T-helper 1 cell treated with Interleukin-12 subunit alpha and Interleukin-12 subunit beta and Interleukin-4 antibody, amounts not matched to agents 30 μg/mL and 1 μg/mL, for 36 hours (primary cell): ENCODE data around the gene LNPEP.

Experiments used
- H3K27ac Mint-ChIP-seq: one replicate; pipeline ENCODE4 v1.8.0; 2021; ENCODE audit warnings: mild to moderate bottlenecking, mixed read lengths
- H3K27me3 Mint-ChIP-seq: one replicate; pipeline ENCODE4 v1.8.0; 2021; ENCODE audit warnings: low read depth, mixed read lengths
- H3K36me3 Mint-ChIP-seq: one replicate; pipeline ENCODE4 v1.8.0; 2021; ENCODE audit warnings: low read depth, mixed read lengths
- H3K4me1 Mint-ChIP-seq: one replicate; pipeline ENCODE4 v1.8.0; 2021; ENCODE audit warnings: low read depth, mixed read lengths
- H3K4me3 Mint-ChIP-seq: one replicate; pipeline ENCODE4 v1.8.0; 2021; ENCODE audit warnings: mild to moderate bottlenecking, moderate library complexity, mixed read lengths
- H3K9me3 Mint-ChIP-seq: one replicate; pipeline ENCODE4 v1.8.0; 2021; ENCODE audit warnings: mixed read lengths

Gene LNPEP

GRCh38 chr5:97085459-97086181 is 149.7 kb downstream of the LNPEP start:
- Mint-ChIP-seq H3K9me3 (peaks cover 9% of the 10 kb centered on the region), H3K27ac (no peak overlapping the region), H3K36me3 (no peaks in the 10 kb centered on the region), H3K27me3 (peaks cover 37% of the 10 kb centered on the region), H3K4me1 (peaks cover 8% of the 10 kb centered on the region), H3K4me3 (no peak overlapping the region)
